Activated CD4-positive, alpha-beta T cell treated with anti-CD3 and anti-CD28 coated beads for 36 hours (primary cell): ENCODE data around the gene P2RY6. TPM values are rescaled to one million over a fixed set of nuclear protein-coding genes. Genes with fewer than 3 reads are reported as not detected.

Experiments used
- ATAC-seq: fragments of 200-7000 bp; cut with Tn5 transposase; one replicate; pipeline ENCODE4 v1.10.0; 2021; ENCODE audit warnings: mild to moderate bottlenecking, moderate library complexity
- CTCF ChIA-PET: fragments of 350-600 bp; sonication (Branson Sonifier 250); formaldehyde crosslinking; loops from one replicate; lab custom pipeline; 2021; ENCODE audit warnings: antibody characterized with exemption; lab: Charles Lee
- POLR2A ChIA-PET: fragments of 350-600 bp; sonication (Branson Sonifier 250); formaldehyde crosslinking; loops from one replicate; lab custom pipeline; 2021; ENCODE audit warnings: antibody characterized with exemption, inconsistent platforms; lab: Charles Lee
- DNase-seq: peaks from one replicate; pipeline ENCODE4 v3.0.0-alpha.2; 2020
- H3K27ac Mint-ChIP-seq: one replicate; pipeline ENCODE4 v1.8.0; 2021; ENCODE audit warnings: mixed read lengths
- H3K27me3 Mint-ChIP-seq: one replicate; pipeline ENCODE4 v1.8.0; 2021; ENCODE audit warnings: mixed read lengths
- H3K36me3 Mint-ChIP-seq: one replicate; pipeline ENCODE4 v1.8.0; 2021; ENCODE audit warnings: low read depth, mixed read lengths
- H3K4me1 Mint-ChIP-seq: one replicate; pipeline ENCODE4 v1.8.0; 2021; ENCODE audit warnings: mixed read lengths
- H3K4me3 Mint-ChIP-seq: one replicate; pipeline ENCODE4 v1.8.0; 2021; ENCODE audit warnings: mild to moderate bottlenecking, moderate library complexity, mixed read lengths
- H3K9me3 Mint-ChIP-seq: one replicate; pipeline ENCODE4 v1.8.0; 2021; ENCODE audit warnings: low read depth, mixed read lengths
- intact Hi-C, 2 experiments: fragments of 100-400 bp; cut with DNase I in 1 of 2; cut with micrococcal nuclease in 1 of 2; formaldehyde crosslinking; loops; one replicate each; pipeline versions ENCODE4 v1.14.2 to v1.15.1; 2022 to 2024; cut with DNase I, micrococcal nuclease
- total RNA-seq, 2 experiments: library from RNA; stranded (reverse); gene quantifications; one replicate each; pipeline ENCODE4 v1.2.3, GENCODE V29; 2021

Gene P2RY6
- total RNA-seq, 2 experiments from 2014 or later, result not detected

- Mint-ChIP-seq H3K4me1 (peaks cover 5% of the 10 kb centered on the region), H3K36me3 (no peaks in the 10 kb centered on the region), H3K9me3 (no peaks in the 10 kb centered on the region), H3K27ac (no peak overlapping the region), H3K4me3 (peak overlapping the region; percentile 80), H3K27me3 (peaks cover 20% of the 10 kb centered on the region)
- intact Hi-C loops, result loop anchor here (1.0 kb wide), 5 partner anchors 28 to 569 kb away; partner anchors contain the start of genes COA4 (in 1 of the 2), PAAF1 (in 1 of the 2) and RELT (in 1 of the 2)
- DNase-seq (peak; percentile 96), ATAC-seq (peak; percentile 82)
- ChIA-PET POLR2A (interaction anchor here (0.6 kb wide), 1 partner anchor 182 kb away, joined by 3 read pairs; no protein-coding TSS in a partner anchor), CTCF (interaction anchor here (0.5 to 6.8 kb wide), 23 partner anchors 8 to 609 kb away, joined by 3 to 91 read pairs (median 3); no protein-coding TSS in a partner anchor)
Observed at GRCh38 chr11:73307323-73308002, 35.3 kb downstream of the P2RY6 start.

GRCh38 chr11:73308003-73308960, 36.1 kb downstream of the P2RY6 start, which contains the start of gene ARHGEF17:
Gene ARHGEF17, plus strand, starts transcription at chr11:73308276. Its CDS starts 363 bp downstream, at chr11:73308639.
- POLR2A ChIA-PET, result interaction anchor here (0.8 kb wide), 1 partner anchor 36 kb away, joined by 7 read pairs; no protein-coding TSS in a partner anchor
- CTCF ChIA-PET, result interaction anchor here (0.5 to 6.8 kb wide), 11 partner anchors 9 to 583 kb away, joined by 3 to 91 read pairs (median 4); no protein-coding TSS in a partner anchor
- H3K9me3 Mint-ChIP-seq, result no peaks in the 10 kb centered on the region
- peak; percentile 18 for ATAC-seq
- intact Hi-C loops, result no loop called here
- H3K36me3 Mint-ChIP-seq, result no peaks in the 10 kb centered on the region
- H3K4me3 Mint-ChIP-seq, result peak within 1 kb of the TSS; percentile 80
- DNase-seq, result peak; percentile 59
- H3K27ac Mint-ChIP-seq, result no peak within 1 kb of the TSS
- peaks cover 20% of the 10 kb centered on the region for H3K27me3 Mint-ChIP-seq
- peaks cover 5% of the 10 kb centered on the region for H3K4me1 Mint-ChIP-seq

- Mint-ChIP-seq H3K4me1 (peaks cover 5% of the 10 kb centered on the region), H3K27me3 (peaks cover 18% of the 10 kb centered on the region), H3K4me3 (no peak overlapping the region), H3K36me3 (no peaks in the 10 kb centered on the region), H3K9me3 (no peaks in the 10 kb centered on the region), H3K27ac (no peak overlapping the region)
- ChIA-PET CTCF (interaction anchor here (1.0 to 6.8 kb wide), 4 partner anchors 9 to 42 kb away, joined by 3 to 91 read pairs (median 14); no protein-coding TSS in a partner anchor), POLR2A (interaction anchor here (0.7 to 0.8 kb wide), 2 partner anchors 35 kb away, joined by 3 to 7 read pairs; no protein-coding TSS in a partner anchor)
- DNase-seq (no peak), ATAC-seq (no peak)
- intact Hi-C loops, result no loop called here
Observed at GRCh38 chr11:73308961-73309919, 37.1 kb downstream of the P2RY6 start.

GRCh38 chr11:73310076-73310475, 37.9 kb downstream of the P2RY6 start:
- no peak for DNase-seq
- peaks cover 5% of the 10 kb centered on the region for H3K4me1 Mint-ChIP-seq
- no peak for ATAC-seq
- ChIA-PET CTCF (interaction anchor here (1.0 to 6.8 kb wide), 3 partner anchors 10 to 41 kb away, joined by 3 to 91 read pairs (median 3); no protein-coding TSS in a partner anchor), POLR2A (interaction anchor here (0.5 to 0.7 kb wide), 2 partner anchors 10 to 36 kb away, joined by 3 to 4 read pairs; no protein-coding TSS in a partner anchor)
- intact Hi-C loops, result no loop called here
- no peak overlapping the region for H3K27ac Mint-ChIP-seq
- peaks cover 16% of the 10 kb centered on the region for H3K27me3 Mint-ChIP-seq
- no peak overlapping the region for H3K4me3 Mint-ChIP-seq
- no peaks in the 10 kb centered on the region for H3K36me3 Mint-ChIP-seq
- no peaks in the 10 kb centered on the region for H3K9me3 Mint-ChIP-seq

- intact Hi-C loops, result no loop called here
- no peaks in the 10 kb centered on the region for H3K36me3 Mint-ChIP-seq
- ChIA-PET POLR2A (interaction anchor here (0.5 kb wide), 1 partner anchor 11 kb away, joined by 4 read pairs; no protein-coding TSS in a partner anchor), CTCF (interaction anchor here (1.2 to 6.8 kb wide), 2 partner anchors 25 to 40 kb away, joined by 3 to 91 read pairs; no protein-coding TSS in a partner anchor)
- H3K9me3 Mint-ChIP-seq, result no peaks in the 10 kb centered on the region
- H3K27me3 Mint-ChIP-seq, result peaks cover 12% of the 10 kb centered on the region
- no peak overlapping the region for H3K27ac Mint-ChIP-seq
- DNase-seq, result no peak
- H3K4me3 Mint-ChIP-seq, result no peak overlapping the region
- H3K4me1 Mint-ChIP-seq, result peaks cover 5% of the 10 kb centered on the region
- ATAC-seq, result no peak
Observed at GRCh38 chr11:73310661-73311393, 38.7 kb downstream of the P2RY6 start.

- POLR2A ChIA-PET, result no interaction called here
- Mint-ChIP-seq H3K4me1 (peaks cover 5% of the 10 kb centered on the region), H3K27ac (no peak overlapping the region)
Observed at GRCh38 chr11:73311394-73311869, 39.3 kb downstream of the P2RY6 start.

GRCh38 chr11:73312036-73312435, 39.9 kb downstream of the P2RY6 start:
- H3K27ac Mint-ChIP-seq, result no peak overlapping the region
- ATAC-seq (no peak), DNase-seq (no peak)
- CTCF ChIA-PET, result interaction anchor here (0.7 to 1.0 kb wide), 2 partner anchors 23 to 52 kb away, joined by 3 to 5 read pairs; no protein-coding TSS in a partner anchor
- intact Hi-C loops, result no loop called here
- H3K9me3 Mint-ChIP-seq, result no peaks in the 10 kb centered on the region
- no peak overlapping the region for H3K4me3 Mint-ChIP-seq
- peaks cover 3% of the 10 kb centered on the region for H3K4me1 Mint-ChIP-seq
- H3K27me3 Mint-ChIP-seq, result peaks cover 4% of the 10 kb centered on the region
- H3K36me3 Mint-ChIP-seq, result no peaks in the 10 kb centered on the region
- POLR2A ChIA-PET, result no interaction called here

More at GRCh38 chr11:73311394-73311869, 39.3 kb downstream of the P2RY6 start:
- Mint-ChIP-seq H3K27me3 (peaks cover 7% of the 10 kb centered on the region), H3K36me3 (no peaks in the 10 kb centered on the region), H3K4me3 (no peak overlapping the region), H3K9me3 (no peaks in the 10 kb centered on the region)
- DNase-seq (no peak), ATAC-seq (no peak)
- intact Hi-C loops, result no loop called here
- CTCF ChIA-PET, result interaction anchor here (0.7 kb wide), 1 partner anchor 53 kb away, joined by 3 read pairs; no protein-coding TSS in a partner anchor

GRCh38 chr11:73312851-73313327, 40.8 kb downstream of the P2RY6 start:
- no peaks in the 10 kb centered on the region for H3K36me3 Mint-ChIP-seq
- no peaks in the 10 kb centered on the region for H3K9me3 Mint-ChIP-seq
- no peaks in the 10 kb centered on the region for H3K4me1 Mint-ChIP-seq
- ChIA-PET CTCF (interaction anchor here (1.0 to 1.3 kb wide), 3 partner anchors 21 to 348 kb away, joined by 3 to 5 read pairs (median 3); no protein-coding TSS in a partner anchor), POLR2A (no interaction called here)
- H3K4me3 Mint-ChIP-seq, result no peak overlapping the region
- no peaks in the 10 kb centered on the region for H3K27me3 Mint-ChIP-seq
- H3K27ac Mint-ChIP-seq, result no peak overlapping the region
- ATAC-seq, result no peak
- no peak for DNase-seq
- intact Hi-C loops, result no loop called here

GRCh38 chr11:73313652-73314051, 41.5 kb downstream of the P2RY6 start:
- CTCF ChIA-PET, result interaction anchor here (1.0 to 1.3 kb wide), 2 partner anchors 22 to 347 kb away, joined by 3 read pairs; no protein-coding TSS in a partner anchor
- ATAC-seq, result no peak
- Mint-ChIP-seq H3K27ac (no peak overlapping the region), H3K4me3 (no peak overlapping the region), H3K36me3 (no peaks in the 10 kb centered on the region), H3K27me3 (no peaks in the 10 kb centered on the region), H3K9me3 (no peaks in the 10 kb centered on the region), H3K4me1 (no peaks in the 10 kb centered on the region)
- intact Hi-C loops, result no loop called here
- POLR2A ChIA-PET, result no interaction called here
- DNase-seq, result no peak
